Activated CD8-positive, alpha-beta memory T cell treated with anti-CD3 and anti-CD28 coated beads for 36 hours (primary cell): Measurements from ENCODE around the gene CD48. TPM values are rescaled to one million over a fixed set of nuclear protein-coding genes. Genes with fewer than 3 reads are reported as not detected.
"Not testable (repeated sequence)": the region's sequence is repeated elsewhere in the genome, so short reads cannot be mapped to it uniquely, and the experiment has no call there.

Source experiments
- CTCF ChIA-PET: fragments of 350-600 bp; sonication (Branson Sonifier 250); formaldehyde crosslinking; loops from one replicate; lab custom pipeline; 2021; ENCODE audit warnings: antibody characterized with exemption; lab: Charles Lee
- POLR2A ChIA-PET: fragments of 350-600 bp; sonication (Branson Sonifier 250); formaldehyde crosslinking; loops from one replicate; lab custom pipeline; 2021; ENCODE audit warnings: antibody characterized with exemption; lab: Charles Lee
- total RNA-seq, 2 experiments: library from RNA; stranded (reverse); gene quantifications; one replicate each; pipeline ENCODE4 v1.2.3, GENCODE V29; 2021

The CD48 gene
- total RNA-seq, 2 experiments from 2014 or later, result 292 to 307 TPM

DNA sequence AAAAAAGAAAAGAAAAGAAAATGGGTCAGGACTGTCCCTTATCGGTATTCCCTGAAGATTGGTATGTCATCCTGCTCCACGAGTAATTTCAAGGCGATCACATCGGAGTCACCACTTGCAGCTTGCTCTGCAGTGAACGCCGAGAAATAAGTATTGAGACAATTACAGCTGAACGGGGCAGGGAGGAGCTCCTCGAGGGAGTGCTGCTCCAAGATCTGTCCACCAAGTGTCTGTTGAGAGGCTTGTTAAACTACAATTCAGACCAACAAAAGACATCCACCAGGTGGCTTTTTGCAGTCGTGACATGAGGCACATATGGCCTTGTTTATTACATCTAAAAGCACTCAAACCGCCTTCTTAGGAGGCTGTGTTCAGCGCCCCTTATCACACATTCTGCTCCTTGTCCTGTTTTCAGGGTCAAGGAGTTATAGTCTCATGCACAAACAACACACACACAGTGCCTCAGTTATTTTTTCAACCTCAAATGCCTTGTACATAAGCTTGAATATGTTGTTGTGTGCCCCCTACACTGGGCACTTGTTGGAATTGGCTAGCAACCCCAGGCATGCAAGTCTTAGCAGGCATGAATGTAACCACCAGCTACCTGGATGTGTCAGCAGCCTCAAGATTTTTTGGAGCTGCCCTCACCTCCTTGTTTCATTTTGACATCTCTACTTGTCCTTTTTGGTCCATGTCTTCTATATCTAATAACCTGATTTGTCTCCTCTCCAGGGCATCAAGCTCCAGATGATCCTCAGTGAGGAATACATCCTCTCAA, 13.0 kb upstream of the CD48 start:
- CTCF ChIA-PET, result interaction anchor here (0.6 to 7.7 kb wide), 10 partner anchors 12 to 633 kb away, joined by 3 to 102 read pairs (median 8); partner anchors contain the start of gene CD48
- POLR2A ChIA-PET, result interaction anchor here (0.6 kb wide), 1 partner anchor 77 kb away, joined by 3 read pairs; no protein-coding TSS in a partner anchor

DNA sequence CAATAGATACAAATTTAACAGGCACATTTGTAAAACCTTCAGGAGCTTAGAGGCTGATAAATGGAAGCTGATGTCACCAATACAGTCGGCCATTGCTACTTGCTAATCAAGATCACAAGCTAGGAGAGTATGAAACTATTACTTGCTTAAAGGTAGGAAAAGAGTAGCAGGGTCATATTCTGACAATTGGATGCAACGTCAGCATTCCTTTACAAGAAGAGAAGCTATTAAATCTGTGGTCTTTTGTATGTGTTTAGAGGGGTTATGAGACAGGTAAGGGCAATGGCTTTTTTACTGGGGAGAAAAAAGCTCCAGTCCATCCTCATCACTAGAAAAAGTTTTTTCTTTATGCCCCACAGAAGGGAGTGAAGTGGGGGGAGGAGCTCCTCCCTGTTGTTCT, 11.7 kb upstream of the CD48 start:
- ChIA-PET CTCF (interaction anchor here (0.8 to 7.7 kb wide), 8 partner anchors 15 to 231 kb away, joined by 3 to 102 read pairs (median 6); partner anchors contain the start of genes ITLN2 and SLAMF7), POLR2A (interaction anchor here (0.6 to 0.9 kb wide), 2 partner anchors 48 to 443 kb away, joined by 3 to 4 read pairs; partner anchors contain the start of gene PPOX)

DNA sequence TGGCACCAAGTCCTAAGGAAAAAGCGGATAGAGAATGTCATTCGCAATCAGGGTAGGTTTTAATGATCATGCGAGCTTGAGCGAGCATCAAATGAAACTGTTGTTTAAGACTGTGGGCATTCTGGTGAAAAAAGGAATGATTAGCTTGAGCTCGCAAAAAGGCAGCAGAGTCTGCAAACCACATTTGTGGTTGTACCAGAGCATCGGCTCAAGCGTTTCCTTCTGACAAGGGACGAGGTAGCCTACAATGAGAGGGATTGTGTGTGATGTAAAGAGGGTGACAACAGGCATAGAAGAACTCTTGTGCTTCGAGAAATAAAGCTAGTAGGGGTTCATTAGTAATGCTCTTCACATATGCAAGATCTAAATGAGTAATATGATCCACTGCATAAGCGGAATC, 11.1 kb upstream of the CD48 start:
- ChIA-PET POLR2A (interaction anchor here (0.6 kb wide), 1 partner anchor 443 kb away, joined by 3 read pairs; the partner anchor contains the start of gene PPOX), CTCF (interaction anchor here (1.1 to 7.7 kb wide), 6 partner anchors 14 to 219 kb away, joined by 3 to 102 read pairs (median 9); partner anchors contain the start of gene SLAMF7)

DNA sequence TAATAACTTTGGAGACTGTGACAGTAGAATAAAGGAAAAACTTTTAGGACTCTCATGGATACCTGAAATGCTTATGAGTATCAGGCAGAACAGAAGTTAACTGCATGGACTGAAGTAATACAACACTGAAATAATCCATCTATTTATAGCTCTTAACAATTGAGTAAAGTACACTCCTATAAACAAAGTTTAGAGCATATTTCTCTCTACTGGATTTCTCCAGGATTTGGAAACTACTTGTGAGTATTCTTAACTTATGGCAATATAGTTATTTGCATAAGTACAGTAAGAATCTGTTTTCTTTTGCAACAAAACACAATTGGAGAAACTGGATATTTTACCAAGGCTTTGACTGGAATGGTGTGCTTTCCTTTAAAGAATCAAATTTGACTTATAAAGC, 9.9 kb upstream of the CD48 start:
- CTCF ChIA-PET, result interaction anchor here (7.2 to 7.7 kb wide), 2 partner anchors 40 to 46 kb away, joined by 40 to 102 read pairs; no protein-coding TSS in a partner anchor

DNA sequence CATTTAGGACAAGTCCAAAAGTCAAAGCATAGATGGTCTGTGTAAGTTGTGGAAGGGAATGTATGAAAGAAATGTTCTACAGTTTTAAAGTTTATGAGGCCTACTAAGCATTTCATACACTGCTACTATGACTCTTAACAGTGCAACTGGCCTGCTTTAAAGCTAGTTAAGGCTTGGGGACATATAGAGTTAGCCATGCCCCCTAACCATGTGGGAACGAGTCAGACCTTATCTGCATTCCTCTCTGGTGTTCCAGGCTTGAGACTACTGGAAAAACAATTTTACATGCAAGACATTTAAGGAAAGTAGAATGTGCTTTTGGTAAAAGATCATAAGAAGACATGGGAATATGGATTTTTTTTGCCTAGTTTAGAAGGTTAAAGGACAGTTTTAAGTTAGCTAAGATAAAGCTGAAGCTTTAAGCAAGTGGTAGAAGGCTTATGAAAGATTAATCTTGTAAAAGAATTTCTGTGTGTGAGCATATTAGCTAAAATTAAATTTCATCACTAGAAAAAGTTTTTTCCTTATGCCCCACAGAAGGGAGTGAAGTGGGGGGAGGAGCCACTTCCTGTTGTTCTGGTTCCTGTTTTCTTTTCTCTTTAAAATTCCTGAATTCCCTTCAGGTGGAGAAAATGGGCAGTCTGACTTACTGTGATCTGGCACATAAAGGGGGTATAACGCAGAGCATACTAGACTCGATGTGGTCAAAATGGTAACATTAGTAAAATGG, 8.9 kb upstream of the CD48 start:
- ChIA-PET CTCF (interaction anchor here (1.8 kb wide), 1 partner anchor 39 kb away, joined by 8 read pairs; no protein-coding TSS in a partner anchor), POLR2A (no interaction called here)

More for the DNA sequence above, 9.9 kb upstream of the CD48 start:
- POLR2A ChIA-PET, result no interaction called here

DNA sequence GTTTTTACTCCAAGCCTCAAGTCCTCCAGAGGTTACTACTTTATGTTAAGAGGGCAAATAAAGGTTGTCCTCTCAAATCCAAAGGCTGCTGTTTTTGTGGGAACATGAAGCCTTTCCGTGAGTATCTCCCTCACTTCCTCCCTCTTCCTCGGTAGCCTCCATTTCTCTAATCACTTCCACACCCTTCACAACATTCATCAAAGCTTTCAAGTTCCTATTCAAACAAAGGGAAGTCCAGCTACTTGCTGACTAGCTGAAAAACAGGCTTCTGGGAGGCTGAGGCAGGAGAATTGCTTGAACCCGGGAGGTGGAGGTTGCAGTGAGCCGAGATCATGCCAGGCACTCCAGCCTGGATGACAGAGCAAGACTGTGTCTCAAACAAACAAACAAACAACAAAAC, 6.6 kb upstream of the CD48 start:
- ChIA-PET CTCF (no interaction called here), POLR2A (no interaction called here)

DNA sequence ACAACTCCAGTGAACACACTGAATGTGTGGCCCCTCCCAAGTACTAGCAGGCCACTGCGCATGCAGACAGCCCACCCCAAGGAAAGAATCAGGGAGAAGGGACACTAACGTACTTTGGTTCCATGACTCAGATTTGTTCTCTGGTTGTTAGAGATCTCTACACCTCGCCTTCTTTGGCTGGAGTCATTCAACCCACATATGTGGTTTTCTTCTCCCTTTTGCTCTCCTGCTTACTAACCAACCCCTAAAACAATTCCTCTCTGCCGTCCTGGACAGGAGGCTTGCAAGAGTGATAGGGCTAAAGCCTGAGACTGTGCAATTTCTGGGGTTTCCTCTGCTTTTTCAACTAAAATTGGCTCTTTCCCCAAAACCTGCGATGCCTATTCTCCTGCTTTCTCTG, 5.7 kb upstream of the CD48 start:
- CTCF ChIA-PET, result no interaction called here
- POLR2A ChIA-PET, result no interaction called here

DNA sequence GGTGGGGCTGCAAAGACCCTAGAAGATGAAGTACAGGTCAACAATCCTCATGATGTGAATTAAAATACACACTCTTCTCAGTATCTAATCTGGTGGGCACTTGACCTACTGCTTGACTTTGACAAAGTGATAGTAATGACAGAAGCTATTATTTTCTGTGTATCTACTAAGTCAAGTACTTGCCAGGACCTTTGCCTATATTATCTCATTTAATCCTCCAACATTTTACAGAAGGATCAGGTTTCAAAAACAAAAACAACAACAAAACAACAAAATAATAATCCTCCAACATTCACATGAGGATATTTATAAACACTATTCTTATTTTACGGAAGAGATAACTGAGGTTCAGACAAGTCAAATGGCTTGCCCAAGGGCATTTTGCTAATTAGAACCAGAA, 4.4 kb upstream of the CD48 start:
- ChIA-PET CTCF (interaction anchor here (0.7 to 2.0 kb wide), 6 partner anchors 10 to 161 kb away, joined by 3 to 8 read pairs (median 4); no protein-coding TSS in a partner anchor), POLR2A (no interaction called here)

DNA sequence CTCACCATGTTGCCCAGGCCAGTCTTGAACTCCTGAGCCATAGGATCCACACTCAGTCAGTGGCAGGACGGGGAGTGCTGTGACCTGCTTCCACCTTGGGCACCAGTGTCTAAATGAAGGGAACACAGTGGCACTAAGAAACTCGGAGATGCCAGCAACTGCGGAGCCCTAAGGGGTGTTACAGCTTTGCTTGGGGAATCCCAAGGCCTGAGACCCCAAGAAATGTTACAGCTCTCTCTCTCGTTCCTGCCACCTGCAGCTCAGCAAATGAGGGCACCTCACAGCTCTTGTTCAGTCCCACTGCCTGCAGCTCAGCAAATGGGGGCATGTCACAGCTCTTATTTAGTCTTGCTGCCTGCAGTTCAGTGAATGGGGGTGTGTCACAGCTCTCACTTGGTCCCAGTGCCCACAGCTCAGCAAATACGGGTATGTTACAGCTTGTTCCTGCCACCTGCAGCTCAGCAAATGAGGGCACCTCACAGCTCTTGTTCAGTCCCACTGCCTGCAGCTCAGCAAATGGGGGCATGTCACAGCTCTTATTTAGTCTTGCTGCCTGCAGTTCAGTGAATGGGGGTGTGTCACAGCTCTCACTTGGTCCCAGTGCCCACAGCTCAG, 2.5 kb upstream of the CD48 start:
- CTCF ChIA-PET, result interaction anchor here (2.0 to 3.3 kb wide), 2 partner anchors 11 to 13 kb away, joined by 8 to 12 read pairs; no protein-coding TSS in a partner anchor
- POLR2A ChIA-PET, result not testable (repeated sequence)

DNA sequence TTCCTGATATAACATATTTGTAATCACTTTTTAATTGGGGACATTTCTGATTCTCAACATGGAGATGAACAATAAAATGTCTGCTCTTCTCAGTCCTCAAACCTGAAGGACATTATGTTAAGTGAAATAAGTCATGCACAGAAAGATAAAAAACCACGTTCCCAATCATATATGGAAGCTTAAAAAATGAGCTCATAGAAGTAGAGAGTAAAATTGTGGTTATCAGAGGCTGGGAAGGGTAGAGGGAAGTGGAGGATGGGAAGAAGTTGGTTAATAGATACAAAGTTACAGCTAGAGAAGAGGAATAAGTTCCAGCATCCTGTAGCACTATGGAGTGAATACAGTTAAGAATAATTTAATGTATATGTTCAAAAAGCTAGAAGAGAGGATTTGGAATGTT, 1.5 kb upstream of the CD48 start:
- ChIA-PET POLR2A (interaction anchor here (0.8 to 1.9 kb wide), 3 partner anchors 30 to 124 kb away, joined by 3 to 12 read pairs (median 4); no protein-coding TSS in a partner anchor), CTCF (interaction anchor here (0.6 to 3.3 kb wide), 6 partner anchors 12 to 277 kb away, joined by 3 to 12 read pairs (median 6); no protein-coding TSS in a partner anchor)

DNA sequence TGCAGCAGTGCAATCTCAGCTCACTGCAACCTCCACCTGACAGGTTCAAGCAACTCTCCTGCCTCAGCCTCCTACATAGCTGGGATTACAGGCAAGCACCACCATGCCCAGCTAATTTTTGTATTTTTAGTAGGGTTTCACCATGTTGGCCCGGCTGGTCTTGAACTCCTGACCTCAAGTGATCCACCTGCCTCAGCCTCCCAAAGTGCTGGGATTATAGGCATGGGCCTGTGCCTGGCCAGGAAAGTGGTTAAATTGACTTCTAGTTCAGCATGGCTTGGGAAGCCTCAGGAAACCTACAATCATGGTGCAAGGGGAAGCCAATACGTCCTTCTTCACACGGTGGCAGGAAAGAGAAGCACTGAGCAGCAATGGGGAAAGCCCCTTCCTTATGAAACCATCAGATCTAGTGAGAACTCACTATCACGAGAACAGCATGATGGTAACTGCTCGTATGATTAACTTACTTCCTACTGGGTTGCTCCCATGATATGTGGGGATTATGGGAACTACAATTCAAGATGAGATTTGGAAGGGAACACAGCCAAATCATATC, 981 bp upstream of the CD48 start:
- CTCF ChIA-PET, result interaction anchor here (0.6 to 3.3 kb wide), 6 partner anchors 12 to 295 kb away, joined by 3 to 12 read pairs (median 6); no protein-coding TSS in a partner anchor
- POLR2A ChIA-PET, result interaction anchor here (0.6 to 1.9 kb wide), 4 partner anchors 30 to 209 kb away, joined by 4 to 12 read pairs (median 5); partner anchors contain the start of gene SLAMF1

DNA sequence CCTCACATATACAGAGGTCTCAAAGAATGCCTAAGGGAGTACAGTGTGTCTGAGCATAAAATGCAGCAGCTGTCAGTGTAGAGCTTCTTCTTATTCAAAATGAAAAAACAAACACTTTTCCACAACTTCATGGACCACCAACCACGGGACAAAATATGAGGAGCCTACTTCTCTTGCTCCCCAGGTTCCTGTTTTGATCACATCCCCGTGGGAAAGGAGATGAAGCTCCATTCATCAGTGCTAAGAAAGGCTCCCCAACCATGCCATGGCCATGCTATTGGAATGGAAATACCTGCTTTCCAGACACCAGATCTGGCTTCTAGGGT, 383 bp downstream of the CD48 start:
- POLR2A ChIA-PET, result interaction anchor here (1.6 to 1.7 kb wide), 2 partner anchors 57 to 64 kb away, joined by 6 read pairs; partner anchors contain the start of gene SLAMF1
- CTCF ChIA-PET, result interaction anchor here (0.7 to 3.3 kb wide), 9 partner anchors 11 to 85 kb away, joined by 3 to 12 read pairs (median 4); no protein-coding TSS in a partner anchor

DNA sequence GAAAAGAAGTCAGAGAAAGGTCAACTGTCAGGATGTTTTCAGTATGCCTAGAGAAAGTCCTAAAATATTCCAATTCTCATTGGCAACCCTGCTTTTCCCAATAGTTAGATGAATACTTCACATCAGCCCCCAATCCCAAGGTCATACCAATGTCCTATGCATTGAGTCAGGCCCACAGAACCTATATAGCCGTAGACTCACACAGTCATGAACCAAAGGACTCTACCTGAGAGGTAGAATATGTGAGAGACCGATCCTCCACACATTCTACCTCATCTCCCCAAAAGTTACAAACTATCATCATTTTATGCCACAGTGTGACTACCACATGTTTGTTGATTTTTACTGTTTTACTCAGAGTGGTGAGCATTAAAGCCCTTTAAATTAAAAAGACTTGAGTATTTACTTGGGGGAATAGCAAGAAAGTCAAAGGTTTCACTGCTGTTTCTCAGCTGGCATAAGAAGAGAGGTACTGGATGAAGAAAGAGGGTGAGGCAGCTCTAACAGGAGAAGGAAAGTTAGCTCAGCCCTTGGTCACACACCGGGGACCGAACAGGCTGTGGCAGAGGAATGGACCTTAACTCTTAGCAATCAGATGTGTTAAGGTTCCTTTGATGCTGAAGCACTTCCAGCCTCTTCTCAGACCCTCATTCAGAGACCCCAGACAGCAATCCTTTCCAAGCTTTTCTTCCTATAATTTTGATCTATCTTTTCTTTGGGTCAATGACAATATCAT, 937 bp downstream of the CD48 start:
- POLR2A ChIA-PET, result interaction anchor here (1.6 to 1.7 kb wide), 2 partner anchors 57 to 64 kb away, joined by 6 read pairs; partner anchors contain the start of gene SLAMF1
- CTCF ChIA-PET, result interaction anchor here (0.6 to 2.7 kb wide), 8 partner anchors 10 to 267 kb away, joined by 3 to 7 read pairs (median 4); no protein-coding TSS in a partner anchor

DNA sequence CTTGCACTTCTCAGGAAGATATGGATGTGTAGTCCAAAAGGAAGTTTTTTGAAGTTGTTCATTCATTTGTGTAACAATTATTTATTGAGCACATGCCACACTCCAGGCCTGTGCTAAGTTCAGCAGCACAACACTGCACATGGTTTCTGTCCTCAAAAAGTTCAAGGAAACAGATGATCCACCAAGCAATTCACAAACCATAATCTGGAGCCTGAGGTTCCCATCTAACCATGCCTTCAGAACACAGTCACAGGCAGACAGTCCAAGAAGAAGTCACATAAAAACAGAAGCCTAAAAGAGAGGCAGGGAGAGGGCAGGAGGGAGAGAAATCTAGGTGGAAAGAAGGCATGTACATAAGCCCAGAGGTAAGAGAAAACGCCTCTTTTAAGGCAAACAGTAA, 1.9 kb downstream of the CD48 start:
- ChIA-PET POLR2A (interaction anchor here (1.4 to 3.3 kb wide), 2 partner anchors 29 to 64 kb away, joined by 3 to 14 read pairs; partner anchors contain the start of genes SLAMF1 and SLAMF7), CTCF (interaction anchor here (1.1 to 3.1 kb wide), 4 partner anchors 15 to 132 kb away, joined by 3 to 14 read pairs (median 6); no protein-coding TSS in a partner anchor)

DNA sequence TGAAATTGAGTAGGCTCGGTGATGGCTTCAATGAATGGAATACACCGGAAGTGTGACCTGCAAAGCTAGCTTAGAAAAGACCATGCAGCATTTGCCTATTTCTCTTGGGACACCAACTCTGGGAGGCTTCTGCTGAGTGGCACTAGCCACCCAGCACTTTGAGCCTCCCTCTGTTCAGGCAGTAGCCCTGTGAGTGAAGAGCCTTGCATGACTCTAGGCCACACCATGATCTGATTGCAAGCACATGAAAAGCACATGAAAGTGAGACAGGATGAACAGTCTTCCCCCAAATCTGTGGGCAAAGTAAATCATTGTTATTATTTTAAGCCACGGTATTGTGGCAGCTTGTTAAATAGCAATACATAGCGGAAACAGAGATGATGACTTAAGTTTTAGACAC, 2.8 kb downstream of the CD48 start:
- CTCF ChIA-PET, result interaction anchor here (1.1 to 3.1 kb wide), 6 partner anchors 16 to 132 kb away, joined by 3 to 14 read pairs (median 4); partner anchors contain the start of gene SLAMF7

DNA sequence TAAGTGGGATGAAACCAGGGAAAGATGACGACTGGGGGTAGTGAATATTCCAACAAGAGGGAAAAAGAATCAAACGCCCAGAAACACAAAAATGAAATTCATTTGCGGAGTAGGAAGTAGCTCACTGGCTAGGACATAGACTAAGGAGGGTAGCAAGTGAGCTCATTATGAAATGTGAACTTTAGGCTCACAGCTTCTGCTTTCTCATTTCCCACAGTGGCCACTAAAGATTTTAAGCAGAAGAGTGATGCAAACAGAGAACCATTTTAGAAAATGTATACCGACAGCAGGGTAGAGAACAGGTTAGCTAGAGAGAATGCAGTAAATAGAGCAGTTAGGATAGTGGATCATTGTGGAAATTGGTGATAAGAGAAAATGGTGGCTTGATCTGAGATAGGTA, 3.5 kb downstream of the CD48 start:
- POLR2A ChIA-PET, result interaction anchor here (0.9 to 3.3 kb wide), 6 partner anchors 25 to 62 kb away, joined by 3 to 14 read pairs (median 4); partner anchors contain the start of genes SLAMF1 and SLAMF7

More for the DNA sequence above, 2.8 kb downstream of the CD48 start:
- POLR2A ChIA-PET, result interaction anchor here (1.2 to 3.3 kb wide), 4 partner anchors 26 to 63 kb away, joined by 3 to 14 read pairs (median 4); partner anchors contain the start of genes SLAMF1 and SLAMF7

More for the DNA sequence above, 3.5 kb downstream of the CD48 start:
- CTCF ChIA-PET, result interaction anchor here (0.6 to 3.1 kb wide), 11 partner anchors 16 to 61 kb away, joined by 3 to 14 read pairs (median 4); partner anchors contain the start of gene SLAMF7
